ENCODE results near the gene LSR.

The LSR gene

DNA sequence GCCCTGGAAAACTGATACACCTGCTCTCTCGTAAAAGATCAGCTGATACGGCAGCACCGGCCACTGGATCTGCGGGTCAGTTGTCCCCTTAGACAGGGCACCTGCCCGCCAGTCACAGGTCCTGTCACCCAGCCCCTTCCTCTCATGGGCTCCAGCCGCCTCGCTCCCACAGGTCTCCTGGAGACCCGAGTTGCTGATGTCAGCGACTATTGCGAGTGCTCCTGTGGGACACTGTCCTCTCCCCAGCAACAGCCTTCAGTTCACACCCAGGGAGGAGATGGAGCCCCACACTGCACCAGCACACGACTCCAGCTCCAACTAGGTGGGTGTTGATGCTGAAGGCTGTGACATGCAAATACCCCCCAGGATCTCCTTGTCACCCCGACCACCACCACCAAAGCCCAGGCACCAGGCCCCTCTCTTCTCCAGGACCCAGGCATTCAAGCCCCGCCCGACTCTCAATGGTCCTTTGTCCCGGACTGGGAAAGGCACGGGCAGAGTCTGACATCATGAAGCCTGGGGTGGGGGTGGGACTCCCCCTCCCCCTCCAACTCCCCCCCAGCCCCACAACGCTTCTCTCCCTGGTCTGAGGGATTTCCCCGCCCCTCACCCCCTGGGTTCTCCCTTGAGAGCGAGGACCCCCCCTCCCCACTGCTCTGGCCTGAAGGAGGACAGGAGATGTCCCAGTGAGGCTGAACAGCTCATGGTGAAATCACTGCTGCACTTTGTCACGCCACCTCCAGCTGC, 41.8 kb downstream of the LSR start:
- DNase-seq: no peak

DNA sequence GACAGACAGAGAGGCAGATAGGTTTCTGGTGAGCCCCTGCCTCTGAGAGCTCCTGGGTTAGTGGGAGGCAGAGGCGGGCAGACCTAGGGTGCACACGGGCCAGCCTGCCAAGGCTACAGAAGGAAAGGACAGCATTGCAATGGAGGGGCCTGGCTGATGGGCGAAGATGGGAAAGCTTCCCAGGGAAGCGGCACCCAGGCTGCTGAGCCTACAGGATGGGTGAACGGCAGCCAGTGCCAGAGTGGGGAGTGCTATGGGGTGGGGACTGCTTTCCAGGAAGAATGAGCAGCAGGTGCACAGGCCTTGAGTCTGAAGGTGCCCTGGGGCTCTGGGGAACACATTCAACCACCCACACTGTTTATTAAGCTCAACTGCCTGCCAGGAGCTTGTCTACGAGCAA, 42.5 kb downstream of the LSR start:
- no peak for DNase-seq

DNA sequence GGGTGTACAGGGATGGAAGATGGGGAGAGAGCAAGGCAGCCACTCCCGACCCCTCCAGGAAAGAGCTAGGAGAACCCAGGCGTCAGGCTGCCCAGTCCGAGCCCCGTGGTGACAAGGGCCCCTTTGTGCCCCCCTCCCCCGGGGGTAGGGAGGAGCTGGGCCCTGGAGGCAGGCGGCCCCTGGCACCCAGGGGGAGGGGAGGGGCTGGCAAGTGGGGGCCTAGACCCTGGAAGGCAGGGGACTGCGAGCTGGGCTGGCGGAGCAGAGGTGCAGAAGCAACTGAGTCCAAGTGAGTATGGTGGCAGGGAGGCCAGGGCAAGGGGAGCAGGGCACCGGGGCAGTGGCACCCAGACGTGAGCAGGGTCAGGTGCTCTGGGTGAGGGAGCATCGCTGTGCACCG, 43.1 kb downstream of the LSR start, which contains the start of gene MAG:
TSS of gene MAG (plus strand) at position 246 of the 400 bp plus-strand sequence. CDS start 3,248 bp downstream, outside the sequence.
- DNase-seq: no peak

DNA sequence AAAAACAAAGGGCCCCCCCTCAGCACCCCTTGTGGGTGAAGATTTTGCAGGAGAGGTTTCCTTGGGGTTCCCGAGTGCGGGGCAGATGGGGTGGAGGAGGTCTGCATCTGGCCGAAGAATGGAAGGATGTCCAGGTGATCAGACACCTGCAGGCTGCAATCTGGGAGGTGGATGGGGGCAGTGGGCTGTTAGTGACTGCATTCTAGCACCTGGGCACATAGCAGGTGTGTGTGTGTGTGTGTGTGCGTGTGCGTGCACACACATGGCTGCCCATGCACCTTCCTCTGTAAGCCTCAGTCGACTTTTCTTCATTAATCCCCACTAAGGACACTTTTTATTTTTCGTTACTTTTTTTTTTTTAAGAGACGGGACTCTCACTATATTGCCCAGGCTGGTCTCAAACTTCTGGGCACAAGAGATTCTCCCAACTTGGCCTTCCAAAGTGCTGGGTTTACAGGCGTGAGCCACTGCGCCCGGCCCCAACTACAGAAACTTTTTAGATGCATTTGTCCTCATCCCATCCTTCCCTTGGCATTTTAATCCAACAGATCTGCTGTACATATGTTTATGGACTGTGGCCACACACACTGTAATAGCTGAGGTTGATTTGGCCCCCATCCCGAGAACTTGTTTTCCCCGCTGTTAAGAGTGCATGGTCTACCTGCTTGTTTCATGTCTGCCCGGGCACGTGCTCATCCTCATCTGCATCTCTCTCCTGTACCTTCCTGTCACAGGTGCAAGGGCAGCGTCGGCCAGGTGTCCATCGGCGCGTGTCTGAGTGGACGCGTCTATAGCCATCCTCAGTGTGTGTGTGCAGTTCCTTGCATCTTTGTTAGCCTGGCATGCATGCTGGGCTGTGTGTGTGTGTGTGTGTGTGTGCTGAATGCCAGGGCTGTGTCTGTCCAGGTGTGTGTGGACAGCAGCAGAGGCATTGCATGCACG, 43.9 kb downstream of the LSR start:
- no peak for DNase-seq

DNA sequence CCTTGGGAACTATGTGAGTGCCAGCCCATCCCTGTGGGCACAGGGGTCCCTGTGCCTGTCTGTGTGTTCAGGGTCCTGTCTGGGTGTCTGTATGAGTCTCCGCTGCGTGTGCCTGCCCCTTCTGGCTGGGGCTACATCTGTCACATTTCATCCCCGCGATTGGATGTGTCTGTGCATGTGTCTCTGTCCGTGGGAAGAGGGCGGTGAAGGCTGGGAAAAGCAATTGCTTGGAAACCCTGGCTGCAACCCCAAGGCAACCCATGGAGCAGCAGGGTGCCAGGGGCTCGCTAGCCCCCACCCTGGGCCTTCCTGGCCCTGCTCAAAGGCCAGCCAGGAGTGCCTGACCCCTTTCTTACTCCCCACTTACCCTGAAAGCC, 44.5 kb downstream of the LSR start:
- no peak for DNase-seq

DNA sequence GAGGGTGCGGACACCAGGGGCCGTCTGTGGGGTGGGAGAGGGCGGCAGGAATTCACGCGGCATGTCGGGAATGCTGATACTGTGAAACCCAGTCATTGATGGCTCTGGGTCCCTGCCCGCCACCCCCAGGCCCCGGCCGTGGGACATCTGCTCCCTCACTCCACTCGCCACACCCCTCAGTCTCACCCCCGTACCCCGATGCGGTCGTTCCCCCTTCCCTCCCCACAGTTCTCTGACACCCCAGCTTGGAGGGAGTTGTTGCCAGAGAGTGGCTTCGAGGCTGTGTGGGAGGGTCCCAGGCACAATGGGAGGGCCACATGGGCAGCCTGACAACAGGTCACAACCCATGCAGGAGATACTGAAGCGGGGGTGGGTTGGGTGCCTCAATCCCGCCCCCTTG, 45.0 kb downstream of the LSR start:
- no peak for DNase-seq

DNA sequence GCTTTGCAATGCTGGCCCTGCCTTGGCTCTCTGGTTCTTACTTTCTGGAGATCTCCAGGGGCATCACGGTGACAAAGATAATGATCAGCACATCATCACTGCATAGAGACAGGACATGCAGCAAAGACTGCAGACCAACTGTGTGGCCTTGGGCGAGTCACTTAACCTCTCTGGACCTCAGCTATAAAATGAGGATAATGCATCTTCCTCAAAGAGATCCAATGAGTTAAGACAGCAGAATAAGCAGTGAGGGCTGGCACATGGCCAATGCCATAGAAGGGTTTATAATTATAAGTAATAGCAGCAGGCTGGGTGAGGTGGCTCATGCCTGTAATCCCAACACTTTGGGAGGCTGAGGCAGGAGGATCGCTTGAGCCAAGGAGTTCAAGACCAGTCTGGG, 45.5 kb downstream of the LSR start:
- DNase-seq: no peak

DNA sequence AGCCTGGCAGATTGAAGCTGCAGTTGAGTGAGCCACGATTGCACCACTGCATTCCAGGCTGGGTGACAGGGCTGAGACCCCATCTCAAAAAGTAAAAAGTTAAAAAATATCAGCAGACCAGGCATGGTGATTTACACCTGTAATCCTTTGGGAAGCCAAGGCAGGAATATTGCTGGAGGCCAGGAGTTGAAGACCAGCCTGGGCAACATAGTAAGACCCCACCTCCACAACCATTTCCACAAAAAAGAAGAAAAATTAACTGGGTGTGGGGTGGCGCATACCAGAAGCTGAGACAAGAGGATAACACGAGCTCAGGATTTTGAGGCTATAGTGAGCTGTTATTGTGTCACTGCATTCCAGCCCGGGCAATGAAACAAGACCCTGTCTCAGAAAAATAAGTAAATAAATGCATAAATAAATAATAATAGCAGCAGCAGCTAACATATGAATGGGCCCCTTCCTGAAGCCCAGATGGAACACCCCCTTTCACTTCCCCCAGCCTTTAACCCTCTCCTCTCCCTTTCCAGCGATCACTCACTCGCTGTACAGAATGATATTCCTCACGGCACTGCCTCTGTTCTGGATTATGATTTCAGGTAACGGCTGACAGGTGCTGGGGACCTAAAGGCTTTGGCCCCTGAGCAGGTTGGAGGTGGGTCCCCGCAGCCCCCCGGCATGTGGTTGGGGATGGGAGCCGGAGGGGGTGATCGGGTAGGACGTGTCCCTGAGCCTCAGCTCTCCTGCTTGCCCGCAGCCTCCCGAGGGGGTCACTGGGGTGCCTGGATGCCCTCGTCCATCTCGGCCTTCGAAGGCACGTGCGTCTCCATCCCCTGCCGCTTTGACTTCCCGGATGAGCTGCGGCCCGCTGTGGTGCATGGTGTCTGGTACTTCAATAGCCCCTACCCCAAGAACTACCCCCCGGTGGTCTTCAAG, 46.3 kb downstream of the LSR start:
- no peak for DNase-seq

DNA sequence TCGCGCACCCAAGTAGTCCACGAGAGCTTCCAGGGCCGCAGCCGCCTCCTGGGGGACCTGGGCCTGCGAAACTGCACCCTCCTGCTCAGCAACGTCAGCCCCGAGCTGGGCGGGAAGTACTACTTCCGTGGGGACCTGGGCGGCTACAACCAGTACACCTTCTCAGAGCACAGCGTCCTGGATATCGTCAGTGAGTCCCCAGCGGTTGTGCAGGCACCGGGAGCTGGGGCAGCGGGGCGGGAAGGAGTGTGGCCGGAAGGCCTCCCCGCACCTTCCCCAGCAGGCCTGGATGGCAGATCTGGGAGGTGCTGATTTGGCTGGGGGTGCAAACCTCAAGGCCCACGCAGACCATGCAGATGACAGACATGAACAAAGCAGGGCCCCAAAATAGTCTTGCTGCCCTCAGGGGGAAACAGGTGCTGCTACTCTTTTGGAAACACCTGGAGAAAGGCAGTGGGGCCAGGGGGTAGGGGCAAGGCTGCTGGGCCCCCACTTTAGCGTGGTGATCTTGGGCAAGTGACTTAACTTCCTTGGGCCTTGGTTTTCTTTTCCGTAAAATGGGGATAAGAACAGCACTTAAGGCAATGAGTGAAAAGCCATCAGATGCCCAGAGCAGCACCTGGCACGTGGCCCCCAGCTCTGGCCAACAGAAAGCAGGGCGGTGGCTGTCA, 47.1 kb downstream of the LSR start:
- DNase-seq: no peak

DNA sequence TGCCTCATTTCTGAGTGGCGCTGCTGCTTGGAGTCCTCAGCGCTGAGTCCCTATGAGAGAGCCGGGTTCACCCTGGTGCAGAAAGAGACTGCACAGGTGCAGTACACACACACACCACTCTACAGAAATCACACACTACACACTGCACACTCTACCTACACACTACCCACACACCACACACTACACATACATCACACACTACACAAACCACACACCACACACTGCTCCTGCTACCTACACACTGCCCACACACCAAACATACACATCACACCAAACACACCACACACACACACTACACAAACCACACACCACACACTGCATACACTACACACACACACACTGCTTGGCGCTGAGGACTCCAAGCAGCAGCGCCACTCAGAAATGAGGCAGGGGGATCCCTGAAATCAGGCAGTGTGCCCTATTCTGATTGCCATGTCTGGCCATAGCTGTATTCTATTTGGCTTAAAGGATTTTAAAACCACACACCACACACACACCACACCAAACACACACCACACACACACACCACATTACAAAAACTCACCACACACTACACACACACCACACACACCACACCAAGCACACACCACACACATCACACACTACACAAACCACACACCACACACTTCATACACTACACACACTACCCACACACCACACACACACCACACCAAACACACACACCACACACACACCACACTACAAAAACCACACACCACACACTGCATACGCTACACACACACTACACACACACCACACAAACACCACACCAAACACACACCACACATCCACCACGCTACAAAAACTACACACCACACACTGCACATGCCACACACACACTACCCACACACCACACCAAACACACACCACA, 48.1 kb downstream of the LSR start:
- DNase-seq: no peak

DNA sequence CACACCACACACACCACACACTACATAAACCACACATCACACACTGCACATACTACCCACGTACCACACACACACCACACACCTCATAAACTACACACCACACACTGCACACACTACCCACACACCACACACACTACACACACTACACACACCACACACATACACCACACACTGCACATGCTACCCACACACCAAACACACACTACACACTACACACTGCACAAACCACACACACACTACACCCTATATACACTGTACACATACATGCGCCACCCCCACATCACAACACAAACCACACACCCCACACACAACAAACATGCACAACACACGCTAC, 48.7 kb downstream of the LSR start:
- DNase-seq: no peak

DNA sequence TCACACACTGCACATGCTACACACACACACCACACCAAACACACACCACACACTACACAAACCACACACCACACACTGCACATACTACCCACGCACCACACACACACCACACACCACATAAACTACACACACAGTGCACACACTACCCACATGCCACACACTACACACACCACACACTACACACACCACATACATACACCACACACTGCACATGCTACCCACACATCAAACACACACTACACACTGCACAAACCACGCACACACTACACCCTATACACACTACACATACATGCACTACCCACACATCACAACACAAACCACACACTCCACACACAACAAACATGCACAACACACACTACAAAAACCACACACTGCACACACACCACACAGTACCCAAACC, 49.1 kb downstream of the LSR start:
- DNase-seq: no peak

DNA sequence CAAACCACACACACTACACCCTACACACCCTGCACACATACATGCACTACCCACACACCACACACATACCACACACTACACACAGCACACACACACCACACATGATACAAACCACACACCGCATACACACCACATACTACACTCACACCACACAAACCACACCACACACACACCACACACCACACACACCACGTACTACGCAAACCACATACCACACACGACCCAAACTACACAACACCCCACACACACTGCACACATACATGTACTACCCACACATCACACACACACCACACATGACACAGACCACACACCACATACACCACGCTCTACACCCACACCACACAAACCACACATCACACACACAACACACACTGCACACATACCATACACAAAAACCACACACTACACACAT, 49.8 kb downstream of the LSR start:
- DNase-seq: no peak

DNA sequence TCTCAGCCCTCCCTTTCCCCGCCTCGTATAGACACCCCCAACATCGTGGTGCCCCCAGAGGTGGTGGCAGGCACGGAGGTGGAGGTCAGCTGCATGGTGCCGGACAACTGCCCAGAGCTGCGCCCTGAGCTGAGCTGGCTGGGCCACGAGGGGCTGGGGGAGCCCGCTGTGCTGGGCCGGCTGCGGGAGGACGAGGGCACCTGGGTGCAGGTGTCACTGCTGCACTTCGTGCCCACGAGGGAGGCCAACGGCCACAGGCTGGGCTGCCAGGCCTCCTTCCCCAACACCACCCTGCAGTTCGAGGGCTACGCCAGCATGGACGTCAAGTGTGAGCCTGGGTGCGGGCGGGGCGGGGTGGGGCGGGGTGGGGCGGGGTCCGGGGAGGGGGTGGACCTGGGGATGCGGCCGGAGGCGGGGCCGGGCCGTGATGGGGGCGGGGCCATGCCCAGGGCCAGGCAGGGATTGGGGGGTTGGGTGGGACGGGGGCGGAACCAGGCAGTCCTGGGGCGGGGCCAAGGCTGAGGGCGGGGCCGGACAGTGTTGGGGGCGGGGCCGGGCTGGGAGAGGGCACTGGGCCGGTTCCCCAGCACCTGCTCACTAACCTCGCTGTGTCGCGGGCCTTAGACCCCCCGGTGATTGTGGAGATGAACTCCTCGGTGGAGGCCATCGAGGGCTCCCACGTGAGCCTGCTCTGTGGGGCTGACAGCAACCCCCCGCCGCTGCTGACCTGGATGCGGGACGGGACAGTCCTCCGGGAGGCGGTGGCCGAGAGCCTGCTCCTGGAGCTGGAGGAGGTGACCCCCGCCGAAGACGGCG, 50.9 kb downstream of the LSR start:
- no peak for DNase-seq

DNA sequence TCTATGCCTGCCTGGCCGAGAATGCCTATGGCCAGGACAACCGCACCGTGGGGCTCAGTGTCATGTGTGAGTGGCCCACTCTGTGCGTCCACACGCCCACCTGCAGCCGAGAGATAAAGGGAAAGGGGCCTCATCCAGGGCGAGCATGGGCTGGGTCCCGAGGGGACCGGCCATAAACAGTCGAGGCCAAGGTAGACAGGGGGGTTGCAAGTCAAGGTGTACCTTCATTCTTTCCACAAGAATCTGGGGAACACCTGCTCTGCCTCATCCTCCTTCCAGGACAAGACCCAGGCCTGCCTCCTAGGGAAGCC, 51.5 kb downstream of the LSR start:
- no peak for DNase-seq

DNA sequence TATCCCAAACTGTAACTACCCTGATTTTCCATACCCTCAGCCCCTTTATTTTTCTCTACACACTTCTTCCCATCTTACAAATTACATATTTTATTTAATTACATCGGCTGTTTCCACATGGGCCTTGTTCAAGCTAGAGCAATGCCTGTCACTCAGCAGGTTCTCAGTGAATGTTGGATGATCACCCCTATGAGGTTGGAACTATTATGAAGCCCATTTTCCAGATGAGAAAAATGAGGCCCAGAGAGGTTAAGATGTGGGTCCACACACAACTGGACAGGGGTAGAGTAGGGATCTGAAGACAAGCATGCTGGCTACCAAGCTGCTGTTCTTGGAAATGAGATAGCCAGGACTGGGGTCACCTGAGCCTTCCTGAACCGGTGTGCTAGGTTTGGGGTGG, 53.2 kb downstream of the LSR start:
- DNase-seq: no peak

DNA sequence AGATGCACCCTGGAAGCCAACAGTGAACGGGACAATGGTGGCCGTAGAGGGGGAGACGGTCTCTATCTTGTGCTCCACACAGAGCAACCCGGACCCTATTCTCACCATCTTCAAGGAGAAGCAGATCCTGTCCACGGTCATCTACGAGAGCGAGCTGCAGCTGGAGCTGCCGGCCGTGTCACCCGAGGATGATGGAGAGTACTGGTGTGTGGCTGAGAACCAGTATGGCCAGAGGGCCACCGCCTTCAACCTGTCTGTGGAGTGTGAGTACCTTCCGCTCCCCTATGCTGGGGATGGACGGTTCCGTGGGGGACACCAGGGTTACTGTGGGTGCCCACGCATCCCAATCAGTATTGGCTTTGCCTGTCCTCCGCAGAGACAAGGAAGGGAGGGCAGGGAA, 53.6 kb downstream of the LSR start:
- no peak for DNase-seq

DNA sequence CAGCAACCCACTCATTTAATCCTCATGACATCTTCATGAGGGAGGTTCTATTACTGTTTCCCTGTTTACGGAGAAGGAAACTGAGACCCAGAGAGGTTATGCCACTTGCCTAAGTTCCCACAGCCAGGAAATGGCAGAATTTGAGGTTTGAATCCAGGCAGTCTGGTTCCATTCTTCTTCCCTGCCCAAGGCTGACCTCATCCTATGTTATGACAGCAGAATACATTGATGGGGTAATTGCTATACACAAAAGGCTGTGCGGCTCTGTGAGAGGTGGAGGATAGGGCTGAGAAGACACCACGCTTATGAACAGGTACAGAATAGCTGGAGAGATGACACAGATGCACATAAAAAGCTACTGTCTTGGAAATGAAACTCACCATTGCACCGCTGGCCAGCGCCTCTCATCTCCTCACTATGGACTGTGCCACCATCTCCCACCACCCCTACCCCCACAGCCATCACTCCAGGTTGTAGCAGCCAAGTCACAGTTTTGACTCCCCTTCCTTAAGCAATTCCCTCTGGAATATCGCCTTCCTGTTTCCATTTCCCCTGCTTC, 54.6 kb downstream of the LSR start:
- no peak for DNase-seq

DNA sequence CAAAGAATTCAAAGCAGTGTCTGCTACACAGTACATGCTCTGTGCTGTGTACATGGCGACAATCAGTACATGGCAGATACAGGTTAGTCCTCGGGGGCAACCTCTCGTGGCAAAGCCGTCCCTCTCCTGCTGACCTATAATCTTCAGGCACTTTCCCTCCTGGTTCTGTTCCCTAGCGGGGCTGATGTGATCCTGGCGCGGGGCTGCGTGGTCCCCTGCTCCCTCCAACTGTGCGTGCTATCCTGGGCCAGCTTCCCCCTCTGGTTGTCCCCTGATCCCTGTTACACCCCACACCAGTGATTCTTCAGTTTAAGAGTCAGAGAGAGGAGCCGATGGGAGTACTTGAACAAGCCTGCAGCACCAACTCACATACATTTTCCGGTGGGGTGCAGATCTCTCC, 55.2 kb downstream of the LSR start:
- DNase-seq: no peak

DNA sequence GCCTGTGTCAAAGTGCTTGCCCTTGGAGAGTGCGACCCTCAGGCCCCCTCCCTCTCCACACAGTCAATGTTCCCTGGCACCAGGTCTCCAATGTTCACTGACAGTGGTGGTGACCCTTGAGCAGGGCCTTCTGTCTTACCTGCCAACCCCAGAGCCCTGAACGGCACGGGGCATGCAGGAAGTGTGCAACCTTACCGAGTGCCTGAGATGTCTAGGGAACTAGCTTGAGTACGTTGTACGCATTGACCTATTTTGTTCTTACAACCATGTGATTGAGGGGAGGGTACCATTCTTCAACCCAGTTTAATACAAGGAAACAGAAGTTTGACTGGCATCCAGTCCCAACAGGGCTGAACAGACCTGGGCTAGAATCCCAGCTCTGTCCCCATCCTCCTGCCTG, 56.4 kb downstream of the LSR start:
- DNase-seq: no peak
